Stimulated activated CD4-positive, alpha-beta T cell treated with anti-CD3 and anti-CD28 coated beads, Interleukin-12 subunit alpha, Interleukin-12 subunit beta, amount 100 ng/mL, for 48 hours (primary cell): ENCODE measurements around the gene NSMCE4A.
"Not testable (repeated sequence)": the region's sequence is repeated elsewhere in the genome, so short reads cannot be mapped to it uniquely, and the experiment has no call there.

Experiments used
- DNase-seq, 3 donors: peaks; one replicate each; pipeline ENCODE4 v3.0.0-alpha.2; 2020; ENCODE audit warnings: low read depth in 2 of 3, low spot score in 1 of 3

The NSMCE4A gene

DNA sequence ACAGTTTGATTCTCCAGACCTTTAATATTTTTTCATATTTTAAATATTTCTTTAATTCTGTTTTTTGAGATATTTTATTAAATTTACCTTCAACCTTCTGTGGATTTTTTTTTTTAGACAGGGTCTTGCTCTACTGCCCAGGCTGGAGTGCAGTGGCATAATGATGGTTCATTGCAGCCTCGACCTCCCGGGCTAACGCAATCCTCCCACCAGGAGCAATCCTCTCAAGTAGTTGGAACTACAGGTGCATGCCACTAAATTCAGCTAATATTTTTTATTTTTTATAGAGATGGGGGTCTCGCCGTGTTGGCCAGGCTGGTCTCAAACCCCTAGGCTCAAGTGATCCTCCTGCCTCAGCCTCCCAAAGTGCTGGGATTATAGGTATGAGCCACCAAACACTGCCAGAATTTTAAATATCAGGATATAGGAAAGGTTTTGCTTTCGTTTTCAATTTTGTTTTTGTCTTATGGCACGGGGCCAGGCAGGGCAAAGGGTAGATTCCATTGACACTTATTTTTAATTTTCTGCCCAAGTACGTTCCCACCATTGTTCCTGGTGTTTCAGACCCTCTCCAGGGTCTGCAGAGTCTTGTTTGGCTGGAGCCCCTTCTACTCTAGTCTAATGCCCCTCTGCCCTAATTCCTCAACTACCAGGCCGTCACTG lies 15.1 kb upstream of the NSMCE4A start:
- DNase-seq, result no peak

GRCh38 chr10:121988361-121989324 lies 13.6 kb upstream of the NSMCE4A start, which contains the start of gene TACC2:
Gene TACC2, plus strand, starts transcription at chr10:121989163. Its CDS starts 32,819 bp downstream, at chr10:122021982.
- DNase-seq, result no peak

GRCh38 chr10:121984463-121984862 lies 9.4 kb upstream of the NSMCE4A start:
- DNase-seq, result no peak

GRCh38 chr10:121983852-121984251 lies 8.8 kb upstream of the NSMCE4A start:
- no peak for DNase-seq

GRCh38 chr10:121981346-121981745 lies 6.3 kb upstream of the NSMCE4A start:
- no peak for DNase-seq

DNA sequence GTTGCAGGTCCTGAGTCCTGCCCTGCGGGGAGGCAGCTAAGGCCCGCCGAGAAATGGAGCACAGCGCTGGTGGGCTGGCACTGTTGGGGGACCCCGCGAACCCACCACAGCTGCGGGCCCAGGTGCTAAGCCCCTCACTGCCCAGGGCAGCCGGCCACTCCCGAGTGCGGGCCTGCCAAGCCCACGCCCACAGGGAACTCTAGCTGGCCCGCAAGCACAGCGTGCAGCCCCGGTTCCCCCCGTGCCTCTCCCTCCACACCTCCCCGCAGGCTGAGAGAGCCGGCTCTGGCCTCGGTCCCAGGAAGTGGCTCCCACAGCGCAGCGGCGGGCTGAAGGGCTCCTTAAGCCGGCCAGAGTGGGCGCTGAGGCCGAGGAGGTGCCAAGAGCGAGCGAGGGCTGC lies 3.5 kb upstream of the NSMCE4A start:
- DNase-seq, result no peak

- DNase-seq, result no peak
These were observed 1.6 kb upstream of the NSMCE4A start for GRCh38 chr10:121976607-121977006.

DNA sequence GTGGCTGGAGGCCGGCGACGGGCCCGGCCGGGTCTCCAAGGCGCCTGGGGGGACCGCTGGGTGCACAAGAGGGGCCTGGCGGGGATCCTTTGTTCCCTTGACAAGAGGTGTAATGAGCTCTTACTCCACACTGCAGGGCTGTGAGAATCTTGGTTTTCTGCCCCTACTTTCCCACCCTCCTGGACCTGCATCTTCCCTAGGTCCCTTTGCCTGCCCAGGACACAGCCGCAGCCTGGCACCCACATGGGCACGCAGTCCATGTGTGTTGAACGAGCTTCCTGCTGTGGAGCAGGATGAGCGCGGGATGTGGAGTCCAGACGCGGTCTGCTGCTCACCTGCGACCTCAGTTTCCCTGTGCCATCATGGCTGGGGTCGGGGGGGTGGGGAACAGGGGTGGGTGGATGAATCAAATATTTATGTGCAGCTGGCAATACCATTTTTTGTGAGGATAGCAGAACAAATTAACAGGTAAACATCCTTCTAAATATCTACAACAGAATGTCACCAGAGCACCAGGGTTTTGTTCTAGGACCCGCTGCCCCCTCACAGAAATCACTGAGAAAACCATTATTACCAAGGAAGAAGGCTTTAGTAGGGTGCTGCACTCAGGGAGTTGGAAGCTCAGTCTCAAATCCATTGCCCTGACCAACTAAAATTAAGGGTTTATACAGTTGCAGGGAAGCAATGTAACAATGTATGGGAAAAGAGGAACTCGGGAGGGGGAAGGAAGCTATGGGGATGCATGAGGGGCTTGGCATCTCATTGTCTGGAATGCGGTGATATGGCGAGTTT lies 474 bp upstream of the NSMCE4A start:
- no peak for DNase-seq

DNA sequence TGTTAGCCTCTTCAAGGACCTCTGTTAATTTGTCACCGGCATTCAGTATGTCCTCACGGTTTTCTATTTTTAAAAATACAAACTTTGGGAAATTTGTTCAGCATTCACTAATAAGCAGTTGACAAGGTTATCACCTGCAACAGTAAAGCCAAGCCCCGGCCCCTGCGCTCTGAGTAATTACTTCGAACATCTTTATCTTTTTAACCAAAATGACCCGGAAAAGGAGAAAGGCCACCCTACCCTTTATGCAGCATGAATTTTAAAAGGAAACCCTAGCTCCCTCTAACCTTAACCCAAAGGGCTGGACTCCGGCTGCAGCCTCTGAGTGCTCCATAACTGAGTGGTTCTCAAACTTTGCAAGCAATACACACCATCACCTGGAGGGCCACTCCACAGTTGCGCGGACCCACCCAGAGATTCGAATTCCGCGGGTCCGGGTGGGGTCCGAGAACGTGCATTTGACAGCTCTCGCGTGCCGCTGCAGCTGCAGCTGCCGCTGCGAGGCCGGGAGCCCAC lies 940 bp downstream of the NSMCE4A start:
- DNase-seq, result peak in 1 of 3 donors; percentile 19

DNA sequence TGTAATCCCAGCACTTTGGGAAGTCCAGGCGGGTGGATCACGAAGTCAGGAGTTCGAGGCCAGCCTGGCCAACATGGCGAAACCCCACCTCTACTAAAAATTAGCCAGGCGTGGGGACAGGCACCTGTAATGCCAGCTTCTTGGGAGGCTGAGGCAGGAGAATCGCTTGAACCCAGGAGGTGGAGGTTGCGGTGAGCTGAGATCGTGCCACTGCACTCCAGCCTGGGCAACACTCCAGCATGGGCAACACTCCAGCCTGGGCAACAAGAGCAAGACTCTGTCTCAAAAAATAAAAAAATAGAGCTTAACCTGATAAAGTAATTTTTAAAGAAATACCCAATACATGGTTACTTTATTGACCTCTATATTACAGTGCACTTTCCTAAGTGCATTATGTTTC lies 5.9 kb downstream of the NSMCE4A start:
- not testable (repeated sequence) for DNase-seq

DNA sequence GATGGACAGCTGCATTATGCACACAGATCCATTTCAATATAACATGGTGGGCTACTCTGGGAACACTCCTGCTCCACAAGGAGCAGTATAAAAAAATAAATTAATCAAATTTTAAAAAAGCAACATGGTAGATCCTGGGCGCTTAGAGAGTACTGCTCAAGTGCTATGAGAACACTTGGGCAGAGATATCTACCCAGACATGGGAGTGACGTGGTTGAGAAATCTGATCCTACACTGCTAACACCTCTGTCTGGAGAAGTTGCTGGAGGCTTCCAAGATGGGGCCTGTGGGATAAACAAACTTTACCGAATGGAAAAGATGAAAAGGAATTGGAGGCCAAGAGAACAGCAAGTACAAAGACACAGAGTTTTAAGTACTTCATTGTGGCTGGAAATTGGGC lies 9.0 kb downstream of the NSMCE4A start:
- DNase-seq, result no peak

GRCh38 chr10:121961456-121961855 lies 13.6 kb downstream of the NSMCE4A start:
- no peak for DNase-seq

DNA sequence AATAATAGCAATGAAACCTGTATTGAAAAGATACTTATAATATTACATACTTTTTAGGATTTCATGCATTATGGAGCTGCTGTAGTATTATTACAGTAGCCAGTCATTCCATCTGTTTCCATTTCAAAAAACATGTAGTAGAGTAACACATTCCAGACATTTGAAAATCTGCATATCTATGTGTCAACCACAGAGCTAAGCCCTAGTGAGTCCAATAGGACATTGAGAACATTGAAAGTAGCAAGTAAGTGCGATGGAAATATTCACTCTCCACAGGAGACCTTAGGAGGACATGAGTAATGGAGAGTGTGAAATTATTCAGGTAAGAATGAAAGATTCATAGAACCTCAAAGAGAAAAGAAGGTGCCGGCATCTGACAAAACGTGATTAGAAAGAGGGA lies 15.3 kb downstream of the NSMCE4A start:
- no peak for DNase-seq

DNA sequence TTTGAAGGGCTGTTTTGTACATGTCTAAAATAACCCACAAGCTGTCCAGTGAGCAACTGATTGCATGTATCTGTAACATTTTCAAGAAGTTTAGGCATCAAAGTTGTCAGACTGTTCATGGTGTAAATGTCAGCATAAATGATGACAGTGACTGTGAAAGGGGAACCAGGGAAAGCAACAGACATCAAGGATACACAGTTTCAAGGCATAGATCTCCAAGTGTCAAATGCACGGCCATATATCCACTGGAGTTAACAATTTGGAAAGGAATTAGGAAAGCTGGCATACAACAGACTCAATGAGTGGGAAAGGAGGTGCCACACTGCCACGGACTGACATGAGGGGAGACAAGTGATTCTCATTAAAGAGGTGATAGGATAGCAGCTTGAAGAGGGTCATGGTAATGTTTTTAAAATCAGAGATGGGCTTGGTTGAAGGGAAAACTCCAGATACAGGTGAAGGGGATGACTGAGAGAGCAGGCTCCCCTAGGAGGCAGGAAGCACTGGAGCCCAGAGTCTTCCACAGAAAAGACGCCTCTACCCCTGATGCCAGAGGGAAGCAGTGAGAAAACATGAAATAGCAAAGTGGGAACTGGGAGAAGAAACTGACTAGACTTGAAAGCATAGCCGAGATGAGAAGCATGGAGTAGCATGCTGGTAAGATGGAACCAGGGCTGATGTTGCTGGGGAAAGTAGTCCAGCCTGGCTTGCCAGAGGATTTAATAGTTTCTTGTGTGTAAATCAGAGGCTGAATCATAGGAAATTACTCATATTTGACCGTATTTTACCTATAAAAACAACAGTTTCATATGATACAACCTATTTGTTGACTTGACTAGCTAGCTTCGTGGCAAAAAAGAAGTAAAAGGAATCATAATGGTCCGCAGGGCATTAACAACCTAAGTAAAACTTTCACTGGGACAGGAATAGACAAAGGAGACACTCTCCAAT lies 18.6 kb downstream of the NSMCE4A start:
- DNase-seq, result no peak

GRCh38 chr10:121952226-121952625 lies 22.8 kb downstream of the NSMCE4A start:
- no peak for DNase-seq

- no peak for DNase-seq
These were observed 25.6 kb downstream of the NSMCE4A start for GRCh38 chr10:121949451-121949850.

GRCh38 chr10:121949049-121949448 lies 26.0 kb downstream of the NSMCE4A start:
- no peak for DNase-seq

DNA sequence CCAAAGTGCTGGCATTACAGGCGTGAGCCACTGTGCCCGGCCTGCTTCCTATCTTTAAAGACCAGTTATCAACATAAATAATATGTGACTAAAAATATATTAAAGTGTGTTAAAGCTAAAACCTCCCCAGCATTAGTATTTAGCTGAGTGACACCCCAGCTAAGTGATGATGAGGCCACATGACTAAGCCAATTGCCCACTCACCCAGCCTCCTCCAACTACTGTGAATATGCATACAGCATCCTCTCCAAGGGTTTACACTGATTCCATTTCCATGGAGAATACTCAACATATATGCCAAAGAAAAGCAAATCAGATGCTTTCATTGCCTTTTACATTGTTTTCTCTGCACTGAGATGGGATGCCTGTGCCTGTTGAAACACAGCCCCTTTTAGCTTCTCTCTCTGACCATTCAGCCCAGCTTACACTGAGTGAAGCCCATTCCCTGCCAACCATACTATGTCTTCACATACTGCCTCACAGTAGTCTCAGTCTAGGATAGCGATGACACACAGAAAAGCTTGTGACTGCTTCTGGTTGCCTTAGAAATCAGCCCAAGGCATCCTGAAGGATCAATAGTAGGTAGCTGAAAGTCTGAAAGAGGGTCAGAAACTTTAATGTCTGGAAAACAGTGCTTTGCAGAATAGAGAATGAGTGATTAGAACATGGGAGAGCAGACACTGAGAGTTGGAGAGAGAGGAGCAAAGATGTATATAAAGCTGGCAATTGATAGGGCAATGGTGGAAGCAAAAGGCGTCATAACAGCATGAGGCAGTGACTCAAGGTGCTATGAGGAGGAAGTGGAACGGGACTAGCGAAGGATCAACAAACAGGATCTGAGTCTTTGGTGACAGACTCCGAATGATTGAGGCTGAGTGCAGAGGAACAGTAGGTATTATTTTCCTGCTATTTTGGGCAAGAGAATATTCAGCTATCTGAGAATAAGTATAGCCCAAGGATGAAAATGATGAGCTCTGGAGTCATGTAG lies 27.4 kb downstream of the NSMCE4A start:
- DNase-seq, result no peak
